ENCODE data around the gene ATG16L2. TPM values are rescaled to one million over a fixed set of nuclear protein-coding genes. Genes with fewer than 3 reads are reported as not detected.

Gene ATG16L2
- total and polyA plus RNA-seq, 2 of the 4 experiments (the other 2 are of a cell fraction), result 1.3 to 12.7 TPM

DNA sequence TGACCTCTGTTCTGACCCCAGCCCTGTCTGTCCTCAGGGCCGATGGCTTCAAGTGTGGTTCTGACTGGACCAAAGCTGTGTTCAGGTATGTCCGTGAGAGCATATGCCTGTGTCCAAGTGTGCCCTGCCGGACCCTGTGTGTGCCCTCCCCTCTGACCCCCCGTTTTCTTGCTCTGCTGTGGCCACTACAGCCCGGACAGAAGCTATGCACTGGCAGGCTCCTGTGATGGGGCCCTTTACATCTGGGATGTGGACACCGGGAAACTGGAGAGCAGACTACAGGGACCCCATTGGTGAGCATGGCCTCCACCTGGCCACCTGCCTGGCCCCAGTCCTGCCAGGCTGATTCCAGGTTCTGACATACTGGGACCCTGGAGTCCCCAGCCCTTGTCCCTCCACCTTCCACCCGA, 14.5 kb downstream of the ATG16L2 start:
- Histone ChIP-seq H2BK120ac (ENCODE audit: low read depth, low read length) (no peak overlapping the region), H4K20me1 (ENCODE audit: insufficient read depth, low read length) (no peaks in the 10 kb centered on the region), H2BK15ac (ENCODE audit: low read depth, low read length) (no peak overlapping the region), H4K8ac (ENCODE audit: low read depth in 2 of 2, low read length in 2 of 2) (no peak overlapping the region), H3K4ac (ENCODE audit: low read depth, low read length) (no peak overlapping the region), H3K79me1 (ENCODE audit: low read depth in 1 of 2, low read length in 2 of 2) (peaks cover 0 to 6% of the 10 kb centered on the region in 2 experiments; a peak in 1 of 4 replicates), H3K9me1 (ENCODE audit: insufficient read depth, low read length) (peaks cover 3% of the 10 kb centered on the region), H3K56ac (ENCODE audit: extremely low read depth, insufficient read depth, low read length) (no peak overlapping the region), H3K9ac (ENCODE audit: low read depth, low read length) (no peak overlapping the region), H3K23ac (ENCODE audit: low read depth, low read length) (no peak overlapping the region), H3K9me3 (ENCODE audit: control insufficient read depth, insufficient read depth, low read length) (no peaks in the 10 kb centered on the region), H2AK5ac (ENCODE audit: low read depth, low read length) (no peak overlapping the region), H3K36me3 (ENCODE audit: control insufficient read depth, insufficient read depth, low read length) (no peaks in the 10 kb centered on the region; the same call in 1 of the 2 replicates), H2BK5ac (ENCODE audit: low read depth, low read length, poor library complexity, severe bottlenecking) (no peak overlapping the region), H3K4me2 (ENCODE audit: low read depth, low read length) (no peak overlapping the region), H2AFZ (replicated peaks; ENCODE audit: low read length, poor library complexity) (no peak overlapping the region), H3K4me3 (ENCODE audit: insufficient read depth, low read depth, low read length) (no peak overlapping the region), H3K27ac (ENCODE audit: insufficient read depth, low read length) (no peak overlapping the region), H4K91ac (ENCODE audit: insufficient read depth, low read depth, low read length) (no peak overlapping the region), H2AK9ac (replicated peaks; ENCODE audit: low read depth, low read length, poor library complexity) (no peak overlapping the region), H3K18ac (ENCODE audit: low read depth, low read length) (no peak overlapping the region), H3K4me1 (ENCODE audit: control insufficient read depth, insufficient read depth, low read length) (peaks cover 4% of the 10 kb centered on the region; the same call in 1 of the 2 replicates), H2BK20ac (ENCODE audit: low read depth, low read length) (no peak overlapping the region), H3K27me3 (ENCODE audit: control insufficient read depth, insufficient read depth, low read length) (no peaks in the 10 kb centered on the region), H4K5ac (ENCODE audit: low read depth, low read length) (no peak overlapping the region), H3K14ac (replicated peaks; ENCODE audit: low read depth, low read length) (no peak overlapping the region)
- ChIA-PET POLR2A (ENCODE audit: unreplicated experiment) (no interaction called here), CTCF (interaction anchor here (1.0 to 2.8 kb wide), 2 partner anchors 314 to 350 kb away, joined by 3 to 11 read pairs; no protein-coding TSS in a partner anchor)
- ATAC-seq (ENCODE audit: low read depth) (no peak), DNase-seq (no peak)
- dilution Hi-C loops (cut with HindIII; ENCODE audit: low sequenced_read_pairs, unreplicated experiment) (no loop called here), intact Hi-C loops (cut with micrococcal nuclease) (no loop called here), in situ Hi-C loops (cut with MboI; ENCODE audit: low sequenced_read_pairs) (loop anchor here (5.0 kb wide), 1 partner anchor 414 kb away; no protein-coding TSS in a partner anchor)
- BruUV-seq (replicated peaks), result no TSS peak
- 100% methylated on average over 2 of the region's 7 CpGs; no CpG with 5 or more reads in 1 of the 2 experiments for WGBS, 2 experiments (ENCODE audit: extremely low coverage in 2 of 2, insufficient read length in 1 of 2)
- TF ChIP-seq RFX5 (IDR thresholded peaks at IDR 0.05; ENCODE audit: low read depth, low read length) (no peak), MXI1 (IDR thresholded peaks at IDR 0.05; ENCODE audit: borderline replicate concordance, low read depth, low read length) (no peak), BHLHE40 (IDR thresholded peaks at IDR 0.05; ENCODE audit: low read depth, low read length) (no peak), MAZ (IDR thresholded peaks at IDR 0.05; ENCODE audit: borderline replicate concordance, low read depth, low read length) (no peak), CTCF (conservative IDR thresholded peaks at IDR 0.05; ENCODE audit: low read depth, low read length) (no peak), RCOR1 (IDR thresholded peaks at IDR 0.05; ENCODE audit: insufficient replicate concordance, low read length) (no peak), CHD1 (IDR thresholded peaks at IDR 0.05; ENCODE audit: low read depth, low read length) (no peak), USF2 (IDR thresholded peaks at IDR 0.05; ENCODE audit: low read depth, low read length) (no peak), SMC3 (IDR thresholded peaks at IDR 0.05; ENCODE audit: low read depth, low read length) (no peak), POLR2A (IDR thresholded peaks at IDR 0.05; ENCODE audit: low read depth, low read length) (no peak), FOS (IDR thresholded peaks at IDR 0.05; ENCODE audit: low read depth, low read length) (no peak), NFE2L2 (IDR thresholded peaks at IDR 0.05; ENCODE audit: low read depth, low read length) (no peak)
- TF ChIP-seq, protein P1, sequence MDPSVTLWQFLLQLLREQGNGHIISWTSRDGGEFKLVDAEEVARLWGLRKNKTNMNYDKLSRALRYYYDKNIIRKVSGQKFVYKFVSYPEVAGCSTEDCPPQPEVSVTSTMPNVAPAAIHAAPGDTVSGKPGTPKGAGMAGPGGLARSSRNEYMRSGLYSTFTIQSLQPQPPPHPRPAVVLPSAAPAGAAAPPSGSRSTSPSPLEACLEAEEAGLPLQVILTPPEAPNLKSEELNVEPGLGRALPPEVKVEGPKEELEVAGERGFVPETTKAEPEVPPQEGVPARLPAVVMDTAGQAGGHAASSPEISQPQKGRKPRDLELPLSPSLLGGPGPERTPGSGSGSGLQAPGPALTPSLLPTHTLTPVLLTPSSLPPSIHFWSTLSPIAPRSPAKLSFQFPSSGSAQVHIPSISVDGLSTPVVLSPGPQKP (IDR thresholded peaks at IDR 0.05; ENCODE audit: borderline replicate concordance, low read depth, low read length), result no peak

All from IMR-90 (cell line).